DOHH2 (cell line): ENCODE data around the gene ZFHX3.

ENCODE experiments used
- H3F3A ChIP-seq: fragments of 200-600 bp; sonication (generic), shearing (Covaris generic); 2 replicates; pipeline ENCODE4 v1.6.0; 2016; ENCODE audit warnings: antibody characterized with exemption, mild to moderate bottlenecking; ENCODE audit not compliant: control insufficient read depth, insufficient read depth
- H3K27ac ChIP-seq: fragments of 200-600 bp; sonication (generic); 2 replicates; pipeline ENCODE4 v1.5.1; 2014; ENCODE audit warnings: low read depth, mild to moderate bottlenecking, low read length, moderate library complexity
- H3K27me3 ChIP-seq: fragments of 200-600 bp; sonication (generic); 2 replicates; pipeline ENCODE4 v1.6.1; 2014; ENCODE audit warnings: mild to moderate bottlenecking, low read length, mixed read lengths; ENCODE audit not compliant: control insufficient read depth
- H3K36me3 ChIP-seq: fragments of 200-600 bp; sonication (generic); 2 replicates; pipeline ENCODE4 v1.6.1; 2014; ENCODE audit warnings: mild to moderate bottlenecking, low read length, moderate library complexity, mixed read lengths; ENCODE audit not compliant: control insufficient read depth
- H3K4me1 ChIP-seq: fragments of 200-600 bp; sonication (generic); 2 replicates; pipeline ENCODE4 v1.6.1; 2014; ENCODE audit warnings: mild to moderate bottlenecking, low read length, mixed read lengths; ENCODE audit not compliant: control insufficient read depth
- H3K4me2 ChIP-seq: fragments of 200-600 bp; sonication (generic); 2 replicates; pipeline ENCODE4 v1.6.0; 2014; ENCODE audit warnings: mild to moderate bottlenecking, low read length, moderate library complexity
- H3K4me3 ChIP-seq: fragments of 200-600 bp; sonication (generic); 2 replicates; pipeline ENCODE4 v1.5.1; 2014; ENCODE audit warnings: mild to moderate bottlenecking, low read length, mixed read lengths
- H3K79me2 ChIP-seq: fragments of 200-600 bp; sonication (generic); 2 replicates; pipeline ENCODE4 v1.6.1; 2014; ENCODE audit warnings: mild to moderate bottlenecking, low read length, mixed read lengths; ENCODE audit not compliant: control insufficient read depth
- H3K9me2 ChIP-seq: fragments of 200-600 bp; sonication (generic); replicated peaks from 2 replicates; pipeline ENCODE4 v1.6.1; 2014; ENCODE audit warnings: mild to moderate bottlenecking, low read length, mixed read lengths; ENCODE audit not compliant: control insufficient read depth
- H3K9me3 ChIP-seq: fragments of 200-600 bp; sonication (generic); 2 replicates; pipeline ENCODE4 v1.6.1; 2014; ENCODE audit warnings: antibody characterized with exemption, low read length, mixed read lengths; ENCODE audit not compliant: control insufficient read depth, insufficient read depth
- H4K20me1 ChIP-seq: fragments of 200-600 bp; sonication (generic); 2 replicates; pipeline ENCODE4 v1.6.0; 2014; ENCODE audit warnings: low read depth, mild to moderate bottlenecking, antibody characterized with exemption, low read length, moderate library complexity; ENCODE audit not compliant: control insufficient read depth, insufficient read depth
- CTCF ChIP-seq: fragments of 200-600 bp; sonication (generic); IDR thresholded peaks from one replicate; pipeline ENCODE4 v1.5.1; 2014; ENCODE audit warnings: antibody characterized with exemption, mild to moderate bottlenecking, low read depth, low read length; ENCODE audit not compliant: poor library complexity, severe bottlenecking
- EZH2phosphoT487 ChIP-seq: fragments of 200-600 bp; sonication (generic); IDR thresholded peaks from 2 replicates; pipeline ENCODE4 v1.6.1; 2017; ENCODE audit warnings: borderline replicate concordance, mild to moderate bottlenecking, antibody characterized with exemption, low read length, moderate library complexity, mixed read lengths

ZFHX3 gene

GRCh38 chr16:72809446-72809845 is 238.5 kb downstream of the ZFHX3 start:
- no peaks in the 10 kb centered on the region for H3K9me2 ChIP-seq
- no peak overlapping the region for H3K4me2 ChIP-seq
- H3K9me3 ChIP-seq, result no peaks in the 10 kb centered on the region
- no peaks in the 10 kb centered on the region for H3K4me1 ChIP-seq
- no peaks in the 10 kb centered on the region for H3K79me2 ChIP-seq
- H3F3A ChIP-seq, result no peaks in the 10 kb centered on the region
- no peaks in the 10 kb centered on the region; the same call in 1 of the 2 replicates for H3K36me3 ChIP-seq
- no peak overlapping the region for H3K27ac ChIP-seq
- no peak overlapping the region for H3K4me3 ChIP-seq
- TF ChIP-seq EZH2phosphoT487, result no peak
- TF ChIP-seq CTCF, result no peak
- no peaks in the 10 kb centered on the region for H4K20me1 ChIP-seq
- H3K27me3 ChIP-seq, result no peaks in the 10 kb centered on the region

GRCh38 chr16:72808754-72809153 is 239.2 kb downstream of the ZFHX3 start:
- H4K20me1 ChIP-seq, result no peaks in the 10 kb centered on the region
- H3K4me2 ChIP-seq, result no peak overlapping the region
- H3K9me3 ChIP-seq, result no peaks in the 10 kb centered on the region
- no peaks in the 10 kb centered on the region for H3K4me1 ChIP-seq
- no peaks in the 10 kb centered on the region; the same call in 1 of the 2 replicates for H3K36me3 ChIP-seq
- TF ChIP-seq EZH2phosphoT487, result no peak
- no peak for TF ChIP-seq CTCF
- H3F3A ChIP-seq, result no peaks in the 10 kb centered on the region
- no peaks in the 10 kb centered on the region for H3K79me2 ChIP-seq
- H3K27ac ChIP-seq, result no peak overlapping the region
- no peaks in the 10 kb centered on the region for H3K27me3 ChIP-seq
- H3K9me2 ChIP-seq, result no peaks in the 10 kb centered on the region
- no peak overlapping the region for H3K4me3 ChIP-seq

- H3K9me3 ChIP-seq, result no peaks in the 10 kb centered on the region
- no peaks in the 10 kb centered on the region for H3K79me2 ChIP-seq
- H3K27ac ChIP-seq, result no peak overlapping the region
- H3K36me3 ChIP-seq, result no peaks in the 10 kb centered on the region; the same call in 1 of the 2 replicates
- H3K4me1 ChIP-seq, result no peaks in the 10 kb centered on the region
- TF ChIP-seq CTCF, result no peak
- TF ChIP-seq EZH2phosphoT487, result no peak
- H3K4me3 ChIP-seq, result no peak overlapping the region
- no peak overlapping the region for H3K4me2 ChIP-seq
- H3K27me3 ChIP-seq, result no peaks in the 10 kb centered on the region
- H3F3A ChIP-seq, result no peaks in the 10 kb centered on the region
- H4K20me1 ChIP-seq, result no peaks in the 10 kb centered on the region
- H3K9me2 ChIP-seq, result no peaks in the 10 kb centered on the region
Observed at GRCh38 chr16:72807245-72807644, 240.7 kb downstream of the ZFHX3 start.

- no peaks in the 10 kb centered on the region for H3K9me2 ChIP-seq
- no peaks in the 10 kb centered on the region for H3K36me3 ChIP-seq
- no peaks in the 10 kb centered on the region for H3K79me2 ChIP-seq
- no peaks in the 10 kb centered on the region for H3F3A ChIP-seq
- no peaks in the 10 kb centered on the region for H3K9me3 ChIP-seq
- no peak overlapping the region for H3K4me3 ChIP-seq
- H3K4me1 ChIP-seq, result no peaks in the 10 kb centered on the region
- TF ChIP-seq CTCF (no peak), EZH2phosphoT487 (no peak)
- no peak overlapping the region for H3K27ac ChIP-seq
- no peaks in the 10 kb centered on the region for H4K20me1 ChIP-seq
- no peak overlapping the region for H3K4me2 ChIP-seq
- no peaks in the 10 kb centered on the region for H3K27me3 ChIP-seq
Observed at GRCh38 chr16:72805486-72805885, 242.4 kb downstream of the ZFHX3 start.
